ENCODE measurements around the gene CEP85L.

CEP85L gene

DNA sequence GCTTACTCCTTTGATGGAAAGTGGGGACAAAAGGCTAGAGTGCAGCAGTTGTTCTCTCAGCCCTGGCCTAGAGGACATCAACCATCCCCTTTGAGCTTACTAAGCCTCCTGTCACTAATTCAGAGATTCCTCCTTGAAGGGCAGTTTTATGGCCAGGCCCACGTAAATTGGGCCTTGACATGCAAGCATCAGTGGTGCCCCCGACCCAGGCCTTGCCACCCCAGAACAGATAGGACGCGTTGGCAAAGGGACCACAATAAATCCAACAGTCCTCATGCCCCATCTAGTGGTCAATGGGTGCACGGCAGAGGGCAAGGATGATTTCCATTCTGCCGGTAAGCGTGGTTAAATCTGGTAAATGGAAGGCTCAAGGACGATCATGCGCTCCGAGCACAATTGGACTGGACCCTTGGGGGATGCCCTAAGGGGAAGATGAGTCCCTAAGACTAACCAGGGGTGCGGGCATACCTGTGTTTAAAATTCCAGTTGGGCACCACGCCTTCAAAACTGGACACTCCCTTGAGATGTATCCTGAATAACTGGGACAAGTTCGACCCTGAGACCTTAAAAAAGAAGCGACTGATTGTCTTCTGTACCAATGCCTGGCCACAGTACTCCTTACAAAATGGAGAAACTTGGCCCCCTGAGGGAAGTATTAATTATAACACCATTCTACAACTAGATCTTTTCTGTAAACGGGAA, 32.6 kb downstream of the CEP85L start:
- DNase-seq (ENCODE audit: low read depth): peak; percentile 62
- no peak overlapping the region for H3K4me3 ChIP-seq (ENCODE audit: low read depth, low read length)
- TF ChIP-seq, protein P1, sequence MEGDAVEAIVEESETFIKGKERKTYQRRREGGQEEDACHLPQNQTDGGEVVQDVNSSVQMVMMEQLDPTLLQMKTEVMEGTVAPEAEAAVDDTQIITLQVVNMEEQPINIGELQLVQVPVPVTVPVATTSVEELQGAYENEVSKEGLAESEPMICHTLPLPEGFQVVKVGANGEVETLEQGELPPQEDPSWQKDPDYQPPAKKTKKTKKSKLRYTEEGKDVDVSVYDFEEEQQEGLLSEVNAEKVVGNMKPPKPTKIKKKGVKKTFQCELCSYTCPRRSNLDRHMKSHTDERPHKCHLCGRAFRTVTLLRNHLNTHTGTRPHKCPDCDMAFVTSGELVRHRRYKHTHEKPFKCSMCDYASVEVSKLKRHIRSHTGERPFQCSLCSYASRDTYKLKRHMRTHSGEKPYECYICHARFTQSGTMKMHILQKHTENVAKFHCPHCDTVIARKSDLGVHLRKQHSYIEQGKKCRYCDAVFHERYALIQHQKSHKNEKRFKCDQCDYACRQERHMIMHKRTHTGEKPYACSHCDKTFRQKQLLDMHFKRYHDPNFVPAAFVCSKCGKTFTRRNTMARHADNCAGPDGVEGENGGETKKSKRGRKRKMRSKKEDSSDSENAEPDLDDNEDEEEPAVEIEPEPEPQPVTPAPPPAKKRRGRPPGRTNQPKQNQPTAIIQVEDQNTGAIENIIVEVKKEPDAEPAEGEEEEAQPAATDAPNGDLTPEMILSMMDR (IDR thresholded peaks at IDR 0.05; ENCODE audit: low read depth, low read length): peak; percentile 96
- TF ChIP-seq POLR2A (IDR thresholded peaks at IDR 0.05; ENCODE audit: extremely low read depth, insufficient read length) (no peak), MYC (IDR thresholded peaks at IDR 0.05; ENCODE audit: low read depth, low read length) (0 out of 2 replicates have a peak, but pooled peaks have one; percentile 19)
- TF ChIP-seq, protein P2, sequence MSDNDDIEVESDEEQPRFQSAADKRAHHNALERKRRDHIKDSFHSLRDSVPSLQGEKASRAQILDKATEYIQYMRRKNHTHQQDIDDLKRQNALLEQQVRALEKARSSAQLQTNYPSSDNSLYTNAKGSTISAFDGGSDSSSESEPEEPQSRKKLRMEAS (IDR thresholded peaks at IDR 0.05; ENCODE audit: low read depth, low read length): peak; percentile 24; the same call in 1 of the 2 replicates

DNA sequence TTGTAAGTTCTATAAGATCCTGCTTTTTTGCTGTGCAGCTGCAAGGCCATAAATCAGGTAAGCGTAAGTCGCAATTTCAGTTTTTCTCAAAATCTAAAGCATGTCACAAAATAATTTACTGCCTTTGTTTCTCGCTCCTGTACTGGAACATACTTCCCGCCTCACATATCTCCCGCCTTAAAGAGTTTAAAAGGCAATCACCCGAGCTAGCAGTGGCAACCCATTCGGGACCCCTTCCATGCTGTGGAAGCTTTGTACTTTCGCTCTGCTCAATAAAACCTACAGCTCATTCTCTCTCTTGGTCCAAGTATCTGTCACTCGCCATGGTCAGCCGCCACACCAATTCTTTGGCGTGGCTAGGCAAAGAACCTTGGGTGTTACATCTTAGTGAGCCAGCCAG, 34.0 kb downstream of the CEP85L start:
- no peak overlapping the region for H3K4me3 ChIP-seq (ENCODE audit: low read depth, low read length)
- no peak for DNase-seq (ENCODE audit: low read depth)
- TF ChIP-seq POLR2A (IDR thresholded peaks at IDR 0.05; ENCODE audit: extremely low read depth, insufficient read length) (no peak), MYC (IDR thresholded peaks at IDR 0.05; ENCODE audit: low read depth, low read length) (no peak)
- TF ChIP-seq, protein P1 (IDR thresholded peaks at IDR 0.05; ENCODE audit: low read depth, low read length): no peak
- TF ChIP-seq, protein P2 (IDR thresholded peaks at IDR 0.05; ENCODE audit: low read depth, low read length): no peak

DNA sequence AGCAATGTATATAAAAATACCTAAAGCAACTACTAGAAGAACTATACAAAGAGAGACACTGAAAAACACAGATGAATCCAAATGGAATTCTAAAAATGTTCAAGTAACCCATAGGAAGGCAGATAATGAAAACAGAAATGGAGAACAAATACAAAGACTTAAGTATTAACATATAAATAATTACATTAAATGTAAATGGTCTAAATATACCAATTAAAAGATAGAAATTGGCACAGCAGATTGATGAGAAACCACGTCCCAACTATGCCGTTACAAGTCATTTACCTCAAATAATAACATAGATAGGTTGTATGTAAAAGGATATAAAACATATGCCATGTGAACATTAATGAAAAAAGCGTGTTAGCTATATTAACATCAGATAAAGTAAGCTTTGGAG, 40.1 kb downstream of the CEP85L start:
- TF ChIP-seq, protein P1 (IDR thresholded peaks at IDR 0.05; ENCODE audit: low read depth, low read length): no peak
- TF ChIP-seq POLR2A (IDR thresholded peaks at IDR 0.05; ENCODE audit: extremely low read depth, insufficient read length) (no peak), MYC (IDR thresholded peaks at IDR 0.05; ENCODE audit: low read depth, low read length) (no peak)
- TF ChIP-seq, protein P2 (IDR thresholded peaks at IDR 0.05; ENCODE audit: low read depth, low read length): no peak
- no peak for DNase-seq (ENCODE audit: low read depth)
- no peak overlapping the region for H3K4me3 ChIP-seq (ENCODE audit: low read depth, low read length)

- no peak for TF ChIP-seq MYC (IDR thresholded peaks at IDR 0.05; ENCODE audit: low read depth, low read length)
- no peak for TF ChIP-seq POLR2A (IDR thresholded peaks at IDR 0.05; ENCODE audit: extremely low read depth, insufficient read length)
- TF ChIP-seq, protein P2 (IDR thresholded peaks at IDR 0.05; ENCODE audit: low read depth, low read length): no peak
- TF ChIP-seq, protein P1 (IDR thresholded peaks at IDR 0.05; ENCODE audit: low read depth, low read length): no peak
- no peak overlapping the region for H3K4me3 ChIP-seq (ENCODE audit: low read depth, low read length)
- no peak for DNase-seq (ENCODE audit: low read depth)
These were observed 44.5 kb downstream of the CEP85L start for GRCh38 chr6:118606858-118607257.

- H3K4me3 ChIP-seq (ENCODE audit: low read depth, low read length): no peak overlapping the region
- no peak for DNase-seq (ENCODE audit: low read depth)
- no peak for TF ChIP-seq POLR2A (IDR thresholded peaks at IDR 0.05; ENCODE audit: extremely low read depth, insufficient read length)
- TF ChIP-seq, protein P1 (IDR thresholded peaks at IDR 0.05; ENCODE audit: low read depth, low read length): no peak
These were observed 45.1 kb downstream of the CEP85L start for GRCh38 chr6:118606268-118606667.
